Stimulated activated CD4-positive, alpha-beta T cell treated with anti-CD3 and anti-CD28 coated beads, TNF-alpha, amount 100 ng/mL, for 1 hour (primary cell): ENCODE measurements around the gene KCNMA1.

Experiments
- DNase-seq, 3 donors: peaks; one replicate each; pipeline ENCODE4 v3.0.0-alpha.2; 2020; ENCODE audit warnings: low read depth in 3 of 3, low spot score in 1 of 3

Gene KCNMA1

GRCh38 chr10:77193001-77193400 is 444.6 kb downstream of the KCNMA1 start:
- DNase-seq: no peak

DNA sequence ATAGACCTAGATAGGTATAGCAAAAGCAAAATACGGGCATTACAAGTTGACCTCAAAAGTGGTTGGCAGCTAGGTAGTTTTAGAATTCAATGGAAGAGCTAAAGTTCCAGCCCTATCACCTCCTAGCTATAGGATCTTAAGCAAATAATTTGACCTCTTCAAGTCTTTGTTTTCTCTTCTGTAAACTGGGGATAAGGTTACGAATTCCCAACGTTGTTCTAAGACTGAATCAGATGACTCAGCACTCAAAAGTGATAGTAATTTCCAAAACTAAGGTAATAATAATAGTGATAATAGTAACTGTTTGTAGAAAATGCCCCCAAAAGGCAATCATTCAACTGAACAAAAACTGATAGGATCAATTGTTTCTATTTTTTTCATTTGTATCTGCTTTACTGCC is 445.2 kb downstream of the KCNMA1 start:
- no peak for DNase-seq

DNA sequence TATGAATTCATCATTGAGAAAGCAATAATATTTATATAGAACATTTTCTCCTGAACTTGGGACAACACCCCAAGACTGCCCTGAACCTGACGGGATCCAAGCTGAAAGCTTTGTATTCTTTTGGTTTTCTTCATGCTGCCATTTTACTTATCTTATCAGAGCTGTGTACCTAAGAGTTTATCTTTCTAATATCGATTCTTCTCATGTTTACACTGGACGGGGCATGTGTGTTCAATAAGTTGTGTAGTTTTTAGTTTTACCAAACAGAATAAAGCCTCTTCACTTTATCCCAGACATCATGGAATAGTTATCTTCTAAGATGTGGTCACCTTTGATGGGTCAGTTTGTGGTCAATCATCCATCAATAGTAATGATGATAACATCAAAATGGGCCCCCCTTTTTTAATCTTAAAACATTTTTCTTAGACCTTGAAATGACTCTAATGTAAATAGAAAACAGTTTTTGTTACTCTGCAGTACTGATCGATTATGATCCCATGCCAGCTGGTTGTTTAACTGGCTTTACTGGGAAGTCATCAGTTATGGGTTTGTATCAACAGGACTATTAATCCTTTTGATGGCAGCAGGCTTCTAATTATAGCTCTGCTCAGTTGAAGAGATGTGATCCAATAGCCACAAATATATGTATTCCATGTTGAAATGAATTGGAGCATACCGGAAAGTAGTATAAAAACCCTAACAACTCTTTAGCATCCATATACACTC is 446.1 kb downstream of the KCNMA1 start:
- DNase-seq: no peak

DNA sequence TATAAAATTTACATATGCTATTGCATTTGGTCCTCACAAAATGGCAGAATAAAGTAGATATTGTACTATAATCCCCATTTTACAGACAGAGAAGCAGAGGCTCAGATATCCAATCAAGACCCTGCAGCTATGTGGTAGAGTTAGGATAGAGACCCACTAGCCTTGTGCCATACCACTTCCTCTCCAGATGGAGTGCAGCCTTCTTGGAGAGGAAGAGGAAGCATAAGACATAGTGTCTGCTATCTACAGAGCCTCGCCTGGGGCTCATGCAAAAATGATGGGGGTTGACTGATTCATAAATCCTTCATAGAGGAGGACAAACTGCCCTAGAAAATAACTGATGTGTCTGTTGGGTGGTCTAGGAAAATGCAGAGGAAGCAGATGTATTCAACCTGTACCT is 447.3 kb downstream of the KCNMA1 start:
- no peak for DNase-seq

- DNase-seq: no peak
These were observed 448.1 kb downstream of the KCNMA1 start for GRCh38 chr10:77189520-77189919.

- DNase-seq: no peak
These were observed 448.5 kb downstream of the KCNMA1 start for GRCh38 chr10:77189075-77189474.

- no peak for DNase-seq
These were observed 449.1 kb downstream of the KCNMA1 start for GRCh38 chr10:77188521-77188920.

DNA sequence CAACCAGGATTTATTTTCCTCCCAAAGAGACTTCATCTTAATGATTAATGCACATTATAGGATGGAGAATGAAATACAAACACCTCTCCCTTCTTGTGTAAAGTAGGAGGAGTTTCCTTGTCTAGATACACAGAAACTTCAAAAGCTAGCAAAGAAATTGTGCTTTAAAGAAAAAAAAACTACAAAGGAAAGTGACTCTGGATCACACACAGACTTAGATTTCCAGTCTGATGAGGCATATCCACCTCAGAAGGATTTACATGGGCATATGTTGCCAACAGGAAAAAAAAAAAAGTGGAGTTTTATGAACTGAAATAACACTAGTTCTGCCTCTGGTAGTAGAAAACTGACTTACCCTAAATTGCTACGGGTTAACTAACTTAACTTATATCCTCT is 449.6 kb downstream of the KCNMA1 start:
- DNase-seq: no peak

- DNase-seq: no peak
These were observed 450.1 kb downstream of the KCNMA1 start for GRCh38 chr10:77187376-77187999.

GRCh38 chr10:77186936-77187335 is 450.7 kb downstream of the KCNMA1 start:
- DNase-seq: no peak

- DNase-seq: no peak
These were observed 451.9 kb downstream of the KCNMA1 start for GRCh38 chr10:77185696-77186095.

GRCh38 chr10:77182803-77183202 is 454.8 kb downstream of the KCNMA1 start:
- no peak for DNase-seq

DNA sequence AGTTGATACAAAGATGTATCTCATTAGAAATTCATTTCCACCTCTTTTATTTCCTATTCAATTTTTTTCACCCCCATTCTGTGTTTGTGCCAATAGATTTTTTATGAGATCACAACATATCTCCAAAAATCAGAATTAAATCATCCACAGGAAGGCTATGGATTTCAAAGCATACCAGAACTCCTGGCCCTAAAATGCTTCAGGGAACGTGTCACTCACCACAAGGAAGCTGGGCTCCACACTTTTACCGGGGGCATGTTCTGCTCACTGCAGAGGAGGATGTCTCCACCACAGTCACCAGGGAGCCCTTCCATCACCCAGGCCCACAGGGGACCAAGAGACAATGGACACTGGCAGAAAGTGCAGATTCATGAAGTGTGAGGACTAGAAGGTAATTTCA is 456.8 kb downstream of the KCNMA1 start:
- DNase-seq: no peak

DNA sequence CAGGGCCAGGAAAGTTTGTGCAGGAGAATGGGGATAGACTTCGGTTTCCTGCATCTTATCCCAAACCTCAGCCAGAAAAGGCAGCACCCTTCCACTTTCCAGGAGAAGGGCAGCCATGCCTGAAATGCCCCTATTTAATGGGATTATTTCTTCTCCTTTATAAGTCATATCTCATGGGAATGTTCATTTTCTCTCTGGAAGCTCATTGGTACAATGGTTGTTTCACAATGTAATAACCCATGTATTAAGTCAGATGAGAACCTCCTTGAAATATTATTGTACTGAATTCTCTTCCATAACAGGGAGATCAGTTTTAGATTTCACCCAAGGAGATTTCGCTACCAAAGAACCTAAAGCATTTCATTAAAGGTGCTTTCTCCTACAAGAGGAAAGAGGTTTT is 457.5 kb downstream of the KCNMA1 start:
- DNase-seq: no peak

DNA sequence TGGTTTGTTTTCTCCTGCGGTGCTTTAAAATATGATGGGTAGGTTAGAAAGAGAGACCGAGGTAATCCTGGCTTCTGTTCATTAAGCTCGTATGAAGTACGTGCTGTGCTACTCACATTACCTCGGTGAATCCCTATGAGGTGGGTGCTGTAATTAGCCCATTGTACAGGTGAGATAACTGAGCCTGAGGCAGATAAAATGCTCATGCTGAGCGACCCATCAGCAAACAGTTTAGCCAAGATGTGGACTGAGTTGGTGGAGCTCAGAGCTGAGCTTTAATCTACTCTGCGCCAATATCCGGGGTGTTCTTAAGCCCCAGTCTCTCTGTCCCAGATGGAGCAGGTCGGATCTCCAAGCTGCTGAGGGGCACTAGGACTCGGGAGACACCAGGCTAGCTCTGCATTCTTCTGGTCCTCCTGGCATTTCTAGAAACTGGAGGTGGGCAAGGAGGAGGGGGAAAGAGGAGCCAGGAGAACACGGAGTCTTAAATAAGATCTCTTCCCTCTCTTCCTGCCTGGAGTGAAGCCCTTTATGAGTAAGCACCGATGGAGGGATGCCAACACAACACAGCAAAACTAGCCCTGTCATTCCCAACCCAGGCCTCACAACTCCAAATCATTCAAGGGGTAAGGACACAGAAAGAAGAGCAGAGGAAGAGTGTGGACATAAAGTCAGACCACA is 458.5 kb downstream of the KCNMA1 start:
- DNase-seq: no peak

GRCh38 chr10:77177589-77177988 is 460.0 kb downstream of the KCNMA1 start:
- DNase-seq: no peak

DNA sequence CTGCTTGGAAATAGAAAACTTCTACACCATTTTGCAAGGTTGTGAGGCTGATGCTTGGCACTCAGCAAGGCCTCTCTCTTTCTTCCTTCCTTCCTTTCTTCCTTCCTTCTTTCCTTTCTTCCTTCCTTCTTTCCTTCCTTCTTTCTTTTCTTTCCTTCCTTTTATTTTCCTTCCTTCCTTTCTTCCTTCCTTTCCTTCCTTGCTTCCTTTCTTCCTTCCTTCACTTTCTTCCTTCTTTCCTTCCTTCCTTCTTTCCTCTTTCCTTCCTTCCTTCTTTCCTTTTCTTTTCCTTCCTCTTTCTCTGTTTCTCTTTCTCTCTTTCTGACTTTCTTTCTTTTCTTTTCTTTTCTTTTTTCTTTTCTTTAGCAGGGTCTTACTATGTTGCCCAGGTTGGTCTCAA is 460.4 kb downstream of the KCNMA1 start:
- DNase-seq: no peak

DNA sequence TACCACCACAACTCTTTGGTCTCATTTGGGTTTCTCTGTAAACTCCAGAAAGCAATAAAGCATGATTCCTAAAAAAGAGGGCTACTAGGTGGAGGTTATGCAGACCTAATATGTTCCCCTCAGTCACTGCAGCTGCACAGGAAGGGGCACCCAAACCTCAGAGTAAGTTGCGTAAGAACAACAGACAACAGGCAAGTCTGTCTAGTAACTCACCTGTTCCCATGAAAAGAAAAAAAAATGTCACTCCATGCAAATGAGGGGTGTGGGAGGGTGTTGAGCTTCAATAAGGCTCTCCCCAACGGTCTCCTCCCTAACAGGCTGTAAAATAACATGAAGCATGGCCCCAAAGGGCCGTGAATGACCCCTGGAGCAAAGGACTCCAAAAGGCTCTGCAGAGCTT is 461.4 kb downstream of the KCNMA1 start:
- no peak for DNase-seq

DNA sequence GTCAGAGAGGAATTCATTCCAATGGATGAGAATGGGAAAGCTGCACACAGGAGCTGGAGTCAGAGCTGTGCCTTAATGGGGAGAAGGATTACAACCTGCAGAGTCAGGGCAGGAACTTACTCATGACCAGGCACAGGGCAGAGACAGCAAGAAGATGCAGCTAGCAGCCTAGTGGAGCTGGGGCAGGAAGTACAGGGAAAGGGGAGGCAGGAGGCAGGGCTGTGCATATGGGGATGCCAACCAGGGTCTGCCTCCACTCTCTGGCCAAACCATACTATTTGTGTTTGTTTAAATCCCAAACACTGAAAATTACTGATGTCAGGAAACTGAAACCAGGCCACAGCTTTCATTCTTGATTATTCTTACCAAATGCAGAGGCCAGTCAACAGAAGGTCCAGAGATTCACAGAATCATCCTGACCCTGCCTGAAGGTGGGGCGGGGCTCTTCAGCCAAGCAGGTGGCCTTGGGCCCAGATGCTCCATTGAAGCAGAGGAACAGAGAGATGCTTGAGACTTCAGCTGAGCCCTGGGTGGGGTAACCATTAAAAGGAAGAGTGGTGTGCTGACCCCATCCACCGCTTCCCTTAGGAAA is 461.9 kb downstream of the KCNMA1 start:
- no peak for DNase-seq

DNA sequence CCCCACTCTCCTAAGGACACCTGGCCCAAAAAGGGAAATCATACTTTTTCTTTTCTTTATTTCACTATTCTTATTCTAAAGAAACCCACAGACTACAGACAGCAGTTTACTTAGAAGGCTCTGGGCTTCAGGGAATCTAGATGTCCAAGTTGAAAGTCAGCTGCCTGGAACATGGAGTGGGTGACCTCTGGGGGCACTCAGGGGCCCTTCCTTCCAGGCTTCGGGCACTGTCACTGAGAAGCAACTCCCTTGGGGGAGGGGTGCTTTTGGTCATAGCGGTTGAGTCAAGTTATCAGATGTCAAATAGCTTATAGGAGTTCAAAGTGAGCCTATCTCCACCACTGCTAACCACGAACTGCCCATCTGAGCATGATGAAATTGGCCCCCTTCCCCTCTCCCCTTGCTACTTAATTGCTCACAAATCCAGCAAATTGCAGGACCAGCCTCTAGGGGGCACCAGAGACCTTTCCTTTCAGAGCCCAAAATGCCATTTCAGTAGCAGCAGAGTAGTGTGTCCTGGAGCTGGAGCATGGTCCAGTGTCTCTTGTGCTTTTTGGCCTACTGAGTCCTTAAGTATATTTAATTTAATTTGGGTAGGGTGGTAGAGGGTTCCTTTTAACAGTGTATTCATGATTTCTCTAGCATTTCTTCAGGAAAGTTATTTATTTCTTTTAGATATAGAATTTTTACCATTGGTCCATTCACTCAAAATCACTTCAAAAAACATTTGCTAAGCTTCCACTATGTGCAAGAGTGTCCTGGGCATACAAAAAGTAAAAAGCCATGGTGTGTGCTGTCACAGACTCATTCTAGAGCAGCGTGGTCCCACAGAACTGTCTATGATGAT is 463.8 kb downstream of the KCNMA1 start:
- DNase-seq: peak in 2 of 3 donors; percentile 9 to 30

GRCh38 chr10:77172086-77172485 is 465.5 kb downstream of the KCNMA1 start:
- no peak for DNase-seq
